ENCODE data around the gene EML4.

Gene EML4

GRCh38 chr2:42217914-42218313 is 48.8 kb downstream of the EML4 start:
- intact Hi-C loops (cut with DNase I): no loop called here
- DNase-seq: no peak

- no peak for DNase-seq
- intact Hi-C loops (cut with DNase I): no loop called here
These were observed 49.6 kb downstream of the EML4 start for GRCh38 chr2:42218712-42219111.

GRCh38 chr2:42219160-42219559 is 50.0 kb downstream of the EML4 start:
- intact Hi-C loops (cut with DNase I): no loop called here
- DNase-seq: no peak

GRCh38 chr2:42220566-42220965 is 51.4 kb downstream of the EML4 start:
- DNase-seq: no peak

GRCh38 chr2:42223067-42223854 is 54.1 kb downstream of the EML4 start:
- intact Hi-C loops (cut with DNase I): no loop called here
- no peak for DNase-seq

More at GRCh38 chr2:42220566-42220965, 51.4 kb downstream of the EML4 start:
- intact Hi-C loops (cut with DNase I): no loop called here

GRCh38 chr2:42223855-42224268 is 54.7 kb downstream of the EML4 start:
- DNase-seq: no peak
- intact Hi-C loops (cut with DNase I): no loop called here

GRCh38 chr2:42224422-42225067 is 55.4 kb downstream of the EML4 start:
- intact Hi-C loops (cut with DNase I): no loop called here
- DNase-seq: no peak

GRCh38 chr2:42225573-42225972 is 56.4 kb downstream of the EML4 start:
- no peak for DNase-seq
- intact Hi-C loops (cut with DNase I): no loop called here

- intact Hi-C loops (cut with DNase I): no loop called here
- no peak for DNase-seq
These were observed 58.3 kb downstream of the EML4 start for GRCh38 chr2:42227491-42227890.

- intact Hi-C loops (cut with DNase I): no loop called here
These were observed 58.9 kb downstream of the EML4 start for GRCh38 chr2:42228101-42228500.

GRCh38 chr2:42229949-42230348 is 60.8 kb downstream of the EML4 start:
- intact Hi-C loops (cut with DNase I): no loop called here
- no peak for DNase-seq

More at GRCh38 chr2:42228101-42228500, 58.9 kb downstream of the EML4 start:
- no peak for DNase-seq

GRCh38 chr2:42230891-42231290 is 61.7 kb downstream of the EML4 start:
- intact Hi-C loops (cut with DNase I): no loop called here
- DNase-seq: no peak

- intact Hi-C loops (cut with DNase I): no loop called here
- DNase-seq: no peak
These were observed 62.9 kb downstream of the EML4 start for GRCh38 chr2:42232024-42232423.

GRCh38 chr2:42233976-42234441 is 64.9 kb downstream of the EML4 start:
- intact Hi-C loops (cut with DNase I): no loop called here

GRCh38 chr2:42236911-42237310 is 67.8 kb downstream of the EML4 start:
- DNase-seq: no peak
- intact Hi-C loops (cut with DNase I): loop anchor here (5.0 kb wide), 1 partner anchor 140 kb away; no protein-coding TSS in a partner anchor

More at GRCh38 chr2:42233976-42234441, 64.9 kb downstream of the EML4 start:
- DNase-seq: no peak

- DNase-seq: peak in 3 of 10 donors; percentile 10 to 81 (median 29)
- intact Hi-C loops (cut with DNase I): loop anchor here (5.0 kb wide), 1 partner anchor 141 kb away; no protein-coding TSS in a partner anchor
These were observed 69.6 kb downstream of the EML4 start for GRCh38 chr2:42238644-42239288.

- intact Hi-C loops (cut with DNase I): loop anchor here (5.0 kb wide), 1 partner anchor 142 kb away; no protein-coding TSS in a partner anchor
- no peak for DNase-seq
These were observed 70.1 kb downstream of the EML4 start for GRCh38 chr2:42239289-42239661.

GRCh38 chr2:42239811-42240210 is 70.7 kb downstream of the EML4 start:
- no peak for DNase-seq
- intact Hi-C loops (cut with DNase I): loop anchor here (5.0 kb wide), 1 partner anchor 143 kb away; no protein-coding TSS in a partner anchor

- DNase-seq: no peak
- intact Hi-C loops (cut with DNase I): no loop called here
These were observed 72.4 kb downstream of the EML4 start for GRCh38 chr2:42241517-42241916.

- no peak for DNase-seq
- intact Hi-C loops (cut with DNase I): no loop called here
These were observed 74.1 kb downstream of the EML4 start for GRCh38 chr2:42243297-42243696.

- intact Hi-C loops (cut with DNase I): no loop called here
- DNase-seq: no peak
These were observed 75.4 kb downstream of the EML4 start for GRCh38 chr2:42244520-42244919.

Measured in posterior cingulate gyrus (tissue), 11 donors.